Lung (tissue), 12 donors: ENCODE results near the gene NRG2. TPM values are rescaled to one million over a fixed set of nuclear protein-coding genes. Genes with fewer than 3 reads are reported as not detected.

Experiments used
- ATAC-seq: fragments of 200-7000 bp; cut with Tn5 transposase; one replicate; pipeline ENCODE4 v1.9.1; 2020; ENCODE audit warnings: moderate number of reproducible peaks; ENCODE audit not compliant: insufficient read depth, low FRiP score
- DNase-seq, 3 donors: peaks; one replicate each; pipeline ENCODE4 v3.0.0-alpha.2; 2013 to 2017
- H3K27ac ChIP-seq, 2 donors: one replicate each; pipeline ENCODE4 v1.5.1; 2013; ENCODE audit warnings: mild to moderate bottlenecking in 2 of 2, moderate library complexity in 2 of 2, control low read depth in 1 of 2, inconsistent platforms in 1 of 2, low read depth in 1 of 2, low read length in 1 of 2
- H3K27me3 ChIP-seq, 3 donors: one replicate each; pipeline ENCODE4 v1.5.1; 2013; ENCODE audit warnings: low read length in 2 of 3; ENCODE audit not compliant: control insufficient read depth in 3 of 3, insufficient read depth in 3 of 3
- H3K36me3 ChIP-seq, 4 donors: one replicate each; pipeline ENCODE4 v1.5.1; 2013; ENCODE audit warnings: low read length in 4 of 4, mild to moderate bottlenecking in 1 of 4, moderate library complexity in 1 of 4; ENCODE audit not compliant: control insufficient read depth in 4 of 4, insufficient read depth in 4 of 4
- H3K4me1 ChIP-seq, 5 donors: one replicate each; pipeline ENCODE4 v1.5.1; 2013; ENCODE audit warnings: low read length in 5 of 5, mild to moderate bottlenecking in 2 of 5, moderate library complexity in 1 of 5; ENCODE audit not compliant: control insufficient read depth in 5 of 5, insufficient read depth in 5 of 5
- H3K4me3 ChIP-seq: one replicate; pipeline ENCODE4 v1.5.1; 2013; ENCODE audit warnings: mild to moderate bottlenecking, control low read depth, moderate library complexity
- H3K9ac ChIP-seq, 2 donors: one replicate each; pipeline ENCODE4 v1.5.1; 2013; ENCODE audit warnings: low read length in 2 of 2, control low read depth in 1 of 2; ENCODE audit not compliant: insufficient read depth in 1 of 2
- H3K9me3 ChIP-seq, 4 donors: one replicate each; pipeline ENCODE4 v1.5.1; 2013; ENCODE audit warnings: low read length in 3 of 4, mild to moderate bottlenecking in 1 of 4, moderate library complexity in 1 of 4; ENCODE audit not compliant: control insufficient read depth in 4 of 4, insufficient read depth in 3 of 4
- CTCF ChIP-seq: IDR thresholded peaks from 2 replicates; pipeline ENCODE4 v1.5.1; 2012; ENCODE audit warnings: mild to moderate bottlenecking; ENCODE audit errors: control extremely low read depth, extremely low read depth
- WGBS, 2 donors: extraction: QIAGEN DNeasy Blood & Tissue Kit; methylation state at CpG; one replicate each; pipeline ENCODE4 v1.1.7; 2013; 5-methylcytosine and 5-hydroxymethylcytosine counted together
- polyA plus RNA-seq, 2 donors: library from polyadenylated mRNA; stranded (reverse); fragments of 200-250 nt; gene quantifications; one replicate each; pipeline ENCODE4 v1.2.1, GENCODE V29; 2013
- total RNA-seq, 2 donors: library from RNA; depleted of rRNA in 1 of 2; stranded (reverse); fragments of >200 nt in 1 of 2; gene quantifications; one replicate each; pipeline ENCODE4 v1.2.1, GENCODE V29; 2014 to 2021
- donor health status: control.
- donor health status: control.
- donor health status: Bipolar disorder and iron deficiency.
- donor health status: healthy.
- donor health status: DM: yes; HTN: yes; CAD: no.

Gene NRG2
- total and polyA plus RNA-seq, 4 donors: 0.41 to 3.0 (median 1.0) TPM

DNA sequence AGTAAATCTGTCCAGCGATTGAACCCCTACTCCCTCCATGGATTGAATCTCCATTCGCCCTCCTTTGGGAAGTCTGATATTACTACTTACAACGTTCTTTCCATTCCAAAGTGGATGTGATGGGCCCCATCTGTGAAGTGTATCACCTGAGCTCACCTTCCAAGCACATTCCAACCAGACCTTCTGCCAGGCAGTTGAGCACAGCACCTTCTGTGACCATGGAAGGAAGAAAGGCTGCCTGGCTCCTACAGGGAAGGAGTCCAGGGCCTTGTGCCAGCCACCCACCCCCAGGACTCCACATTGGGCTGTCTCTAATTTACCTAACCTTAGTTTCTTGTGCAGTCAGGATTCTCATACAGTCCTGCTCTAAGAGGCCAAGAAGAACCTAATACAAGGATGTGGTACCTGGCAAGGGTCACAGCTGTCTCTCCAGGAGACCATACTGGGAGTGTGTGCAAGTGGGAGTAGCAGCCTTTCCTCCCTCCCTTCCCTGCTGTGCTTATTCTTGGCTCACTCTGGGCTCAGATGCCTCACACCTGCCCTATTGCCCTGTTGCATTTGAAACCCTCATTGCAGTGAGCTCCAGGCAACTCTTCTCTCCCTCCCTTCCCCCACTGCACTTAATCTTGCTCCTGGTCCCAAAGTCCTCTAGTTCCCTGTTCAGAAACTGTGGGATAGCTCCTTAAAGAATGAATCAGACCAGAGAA lies 116.1 kb downstream of the NRG2 start:
- H3K9ac ChIP-seq: no peak overlapping the region
- no peak for TF ChIP-seq CTCF
- 84 to 93% methylated on average over 3 of the region's 3 CpGs for WGBS, 2 donors
- H3K27me3 ChIP-seq: no peaks in the 10 kb centered on the region
- no peaks in the 10 kb centered on the region for H3K36me3 ChIP-seq
- no peak for DNase-seq
- no peak for ATAC-seq
- H3K4me1 ChIP-seq: peaks cover 0 to 17% (median 0%) of the 10 kb centered on the region in 5 donors
- no peaks in the 10 kb centered on the region for H3K9me3 ChIP-seq
- no peak overlapping the region for H3K27ac ChIP-seq
- H3K4me3 ChIP-seq: no peak overlapping the region

- H3K36me3 ChIP-seq: no peaks in the 10 kb centered on the region
- peaks cover 0 to 17% (median 0%) of the 10 kb centered on the region in 5 donors for H3K4me1 ChIP-seq
- H3K4me3 ChIP-seq: no peak overlapping the region
- no peak for TF ChIP-seq CTCF
- no peak overlapping the region for H3K27ac ChIP-seq
- no peak for ATAC-seq
- no peaks in the 10 kb centered on the region for H3K27me3 ChIP-seq
- no peak overlapping the region for H3K9ac ChIP-seq
- WGBS, 2 donors: 85 to 88% methylated on average over 9 of the region's 9 CpGs
- no peak for DNase-seq
- no peaks in the 10 kb centered on the region for H3K9me3 ChIP-seq
Observed at GRCh38 chr5:139925650-139926640, 117.2 kb downstream of the NRG2 start.

GRCh38 chr5:139925216-139925562 lies 117.9 kb downstream of the NRG2 start:
- Histone ChIP-seq H3K4me1 (peaks cover 0 to 17% (median 0%) of the 10 kb centered on the region in 5 donors), H3K4me3 (no peak overlapping the region), H3K9ac (no peak overlapping the region), H3K27me3 (no peaks in the 10 kb centered on the region), H3K36me3 (no peaks in the 10 kb centered on the region), H3K9me3 (no peaks in the 10 kb centered on the region), H3K27ac (no peak overlapping the region)
- WGBS, 2 donors: 90 to 92% methylated on average over 6 of the region's 6 CpGs
- TF ChIP-seq CTCF: no peak
- DNase-seq (no peak), ATAC-seq (no peak)
